ENCODE measurements around the gene TMPRSS11E. TPM values are rescaled to one million over a fixed set of nuclear protein-coding genes. Genes with fewer than 3 reads are reported as not detected.

Gene TMPRSS11E
- total and polyA plus RNA-seq, 10 of the 15 experiments (the other 5 are each of a cell fraction or from before 2014, with no cell fraction given): not detected

DNA sequence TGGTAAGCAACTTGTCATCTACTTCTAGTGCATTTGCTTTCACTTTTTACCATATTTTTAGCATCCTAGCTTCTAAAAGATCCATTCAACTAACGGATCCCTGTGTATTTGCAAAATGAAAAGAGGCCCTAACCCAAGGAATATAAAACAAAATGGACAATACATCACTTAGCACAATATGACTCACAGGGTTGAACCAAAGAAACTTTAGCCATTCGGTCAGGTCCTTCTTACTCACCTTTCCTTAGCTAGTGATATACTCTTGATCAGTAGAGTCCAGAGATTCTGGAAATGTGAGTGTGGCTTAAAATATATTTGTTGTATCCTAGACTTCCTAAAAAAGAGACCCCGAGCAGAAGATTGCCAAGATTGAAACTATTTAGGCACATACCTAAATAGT, 19.5 kb downstream of the TMPRSS11E start (continued):
- TF ChIP-seq ELK1 (IDR thresholded peaks at IDR 0.05; ENCODE audit: low read depth, low read length): no peak

- intact Hi-C loops (cut with micrococcal nuclease; ENCODE audit: unreplicated experiment) (no loop called here), in situ Hi-C loops (cut with MboI) (no loop called here)
- ChIA-PET CTCF (no interaction called here), RAD21 (ENCODE audit: unreplicated experiment) (no interaction called here), POLR2A (no interaction called here), SMC1A (ENCODE audit: uncharacterized antibody, unreplicated experiment) (no interaction called here)
- H4K20me1 ChIP-seq (ENCODE audit: control insufficient read depth, insufficient read depth): no peaks in the 10 kb centered on the region
- H3K36me3 ChIP-seq (ENCODE audit: control insufficient read depth in 2 of 2, insufficient read depth in 2 of 2, low read length in 1 of 2): no peaks in the 10 kb centered on the region
- no peak overlapping the region for H2AFZ ChIP-seq (ENCODE audit: control insufficient read depth, low read depth, low read length)
- H3K9ac ChIP-seq (ENCODE audit: control insufficient read depth, insufficient read depth, low read length): no peak overlapping the region
- BruUV-seq (replicated peaks): no TSS peak
- ATAC-seq (peak; percentile 53; the same call in 2 of the 3 replicates), DNase-seq (ENCODE audit: low read depth, low spot score) (no peak), FAIRE-seq (no peak)
- H3K4me1 ChIP-seq (ENCODE audit: control insufficient read depth, insufficient read depth, low read length): no peaks in the 10 kb centered on the region
- H3K9me3 ChIP-seq (replicated peaks; ENCODE audit: control insufficient read depth, insufficient read depth, low read length): no peaks in the 10 kb centered on the region
- no peak overlapping the region for H3K27ac ChIP-seq (ENCODE audit: control insufficient read depth, insufficient read depth)
- H3K4me2 ChIP-seq (ENCODE audit: control insufficient read depth, insufficient read depth): no peak overlapping the region
- no peaks in the 10 kb centered on the region for H3K79me2 ChIP-seq (ENCODE audit: control insufficient read depth, insufficient read depth, low read length)
- TF ChIP-seq DPF2 (IDR thresholded peaks at IDR 0.05): no peak
- H3K27me3 ChIP-seq (replicated peaks in 1 of 2; ENCODE audit: control insufficient read depth in 2 of 2, insufficient read depth in 2 of 2, low read length in 1 of 2): no peaks in the 10 kb centered on the region
- H3K4me3 ChIP-seq: no peak overlapping the region
Observed at GRCh38 chr4:68469482-68469881, 22.2 kb downstream of the TMPRSS11E start.

DNA sequence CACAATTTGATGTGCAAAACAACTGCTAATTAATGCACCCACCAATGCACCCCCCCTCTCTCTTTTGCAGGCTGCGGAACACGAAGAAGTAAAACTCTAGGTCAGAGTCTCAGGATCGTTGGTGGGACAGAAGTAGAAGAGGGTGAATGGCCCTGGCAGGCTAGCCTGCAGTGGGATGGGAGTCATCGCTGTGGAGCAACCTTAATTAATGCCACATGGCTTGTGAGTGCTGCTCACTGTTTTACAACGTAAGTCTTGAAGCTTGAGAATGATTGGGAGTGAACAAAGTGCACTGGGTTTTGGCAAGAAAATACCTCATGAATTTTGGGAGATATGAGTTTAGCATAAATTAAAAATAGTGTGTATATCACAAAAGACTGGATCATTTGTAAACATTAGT, 28.9 kb downstream of the TMPRSS11E start:
- ATAC-seq (no peak), FAIRE-seq (no peak), DNase-seq (ENCODE audit: low read depth, low spot score) (no peak)
- no peak overlapping the region for H3K27ac ChIP-seq (ENCODE audit: control insufficient read depth, insufficient read depth)
- no peaks in the 10 kb centered on the region for H3K36me3 ChIP-seq (ENCODE audit: control insufficient read depth in 2 of 2, insufficient read depth in 2 of 2, low read length in 1 of 2)
- intact Hi-C loops (cut with micrococcal nuclease; ENCODE audit: unreplicated experiment) (no loop called here), in situ Hi-C loops (cut with MboI) (loop anchor here (25.0 kb wide), 2 partner anchors 686 to 1136 kb away; no protein-coding TSS in a partner anchor)
- no peaks in the 10 kb centered on the region for H3K9me3 ChIP-seq (replicated peaks; ENCODE audit: control insufficient read depth, insufficient read depth, low read length)
- SMC1A ChIA-PET (ENCODE audit: uncharacterized antibody, unreplicated experiment): no interaction called here
- BruUV-seq (replicated peaks): no TSS peak
- CTCF ChIA-PET: no interaction called here
- POLR2A ChIA-PET: no interaction called here
- WGBS (ENCODE audit: insufficient coverage, insufficient replicate concordance, low lambda C conversion rate, missing lambda C conversion rate): 3% methylated on average over 5 of the region's 5 CpGs
- no peaks in the 10 kb centered on the region for H3K79me2 ChIP-seq (ENCODE audit: control insufficient read depth, insufficient read depth, low read length)
- H3K27me3 ChIP-seq (replicated peaks in 1 of 2; ENCODE audit: control insufficient read depth in 2 of 2, insufficient read depth in 2 of 2, low read length in 1 of 2): no peaks in the 10 kb centered on the region
- no peak overlapping the region for H3K9ac ChIP-seq (ENCODE audit: control insufficient read depth, insufficient read depth, low read length)
- no peak overlapping the region for H3K4me3 ChIP-seq
- H2AFZ ChIP-seq (ENCODE audit: control insufficient read depth, low read depth, low read length): no peak overlapping the region
- no peak overlapping the region for H3K4me2 ChIP-seq (ENCODE audit: control insufficient read depth, insufficient read depth)
- no peaks in the 10 kb centered on the region for H3K4me1 ChIP-seq (ENCODE audit: control insufficient read depth, insufficient read depth, low read length)
- no peaks in the 10 kb centered on the region for H4K20me1 ChIP-seq (ENCODE audit: control insufficient read depth, insufficient read depth)
- RAD21 ChIA-PET (ENCODE audit: unreplicated experiment): no interaction called here
- no peak for TF ChIP-seq RBBP5 (conservative IDR thresholded peaks at IDR 0.05)
- no peak for TF ChIP-seq RB1 (IDR thresholded peaks at IDR 0.05; ENCODE audit: borderline replicate concordance)
- no peak for TF ChIP-seq EGR1 (IDR thresholded peaks at IDR 0.05; ENCODE audit: borderline replicate concordance in 1 of 2, low read depth in 2 of 2, low read length in 2 of 2)
- TF ChIP-seq, protein P1, sequence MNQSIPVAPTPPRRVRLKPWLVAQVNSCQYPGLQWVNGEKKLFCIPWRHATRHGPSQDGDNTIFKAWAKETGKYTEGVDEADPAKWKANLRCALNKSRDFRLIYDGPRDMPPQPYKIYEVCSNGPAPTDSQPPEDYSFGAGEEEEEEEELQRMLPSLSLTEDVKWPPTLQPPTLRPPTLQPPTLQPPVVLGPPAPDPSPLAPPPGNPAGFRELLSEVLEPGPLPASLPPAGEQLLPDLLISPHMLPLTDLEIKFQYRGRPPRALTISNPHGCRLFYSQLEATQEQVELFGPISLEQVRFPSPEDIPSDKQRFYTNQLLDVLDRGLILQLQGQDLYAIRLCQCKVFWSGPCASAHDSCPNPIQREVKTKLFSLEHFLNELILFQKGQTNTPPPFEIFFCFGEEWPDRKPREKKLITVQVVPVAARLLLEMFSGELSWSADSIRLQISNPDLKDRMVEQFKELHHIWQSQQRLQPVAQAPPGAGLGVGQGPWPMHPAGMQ (IDR thresholded peaks at IDR 0.05; ENCODE audit: borderline replicate concordance): no peak
- TF ChIP-seq NBN (IDR thresholded peaks at IDR 0.05): no peak
- TF ChIP-seq SMAD1 (IDR thresholded peaks at IDR 0.05; ENCODE audit: low read depth, partially characterized antibody): no peak
- no peak for TF ChIP-seq RELA (IDR thresholded peaks at IDR 0.05; ENCODE audit: borderline replicate concordance, partially characterized antibody)
- TF ChIP-seq ZNF687 (IDR thresholded peaks at IDR 0.05): no peak
- TF ChIP-seq ZNF274 (IDR thresholded peaks at IDR 0.05; ENCODE audit: insufficient read depth, insufficient read length): no peak
